ENCODE measurements around the gene TSEN54. TPM values are rescaled to one million over a fixed set of nuclear protein-coding genes. Genes with fewer than 3 reads are reported as not detected.

The TSEN54 gene
- total RNA-seq, 1 experiment from 2014 or later, result 44.5 TPM

GRCh38 chr17:75573994-75574393 lies 57.7 kb downstream of the TSEN54 start:
- peaks cover 1% of the 10 kb centered on the region; the same call in 1 of the 2 replicates for H3K27me3 Mint-ChIP-seq (ENCODE audit: low read depth)

More at GRCh38 chr17:75573994-75574393, 57.7 kb downstream of the TSEN54 start:
- no peak overlapping the region for H2BK120ac ChIP-seq (ENCODE audit: low read depth, low read length, poor library complexity, severe bottlenecking)
- no peaks in the 10 kb centered on the region for H3K23me2 ChIP-seq (ENCODE audit: insufficient read length, low read depth, low read length, poor library complexity, severe bottlenecking)
- H4K91ac ChIP-seq (ENCODE audit: insufficient read length, low read depth, low read length), result no peak overlapping the region
- no peaks in the 10 kb centered on the region for H3K9me3 ChIP-seq (ENCODE audit: control insufficient read depth, low read depth, low read length)
- H3K4me2 ChIP-seq (ENCODE audit: insufficient read depth, insufficient read length, low read length), result no peak overlapping the region
- H3K4ac ChIP-seq (ENCODE audit: low read depth, low read length), result no peak overlapping the region
- no peak overlapping the region for H3K23ac ChIP-seq (ENCODE audit: insufficient read length, low read depth, low read length)
- Mint-ChIP-seq H3K9me3 (no peaks in the 10 kb centered on the region), H3K4me1 (peaks cover 3 to 4% of the 10 kb centered on the region in 2 experiments; a peak in 3 of 4 replicates), H3K27ac (peak overlapping the region in 1 of 3 experiments; percentile 85; a peak in 1 of 7 replicates), H3K4me3 (no peak overlapping the region), H3K36me3 (ENCODE audit: insufficient read depth in 1 of 3, low read depth in 3 of 3) (peaks cover 2 to 12% (median 4%) of the 10 kb centered on the region in 3 experiments; a peak in 5 of 7 replicates)
- no peak overlapping the region for H4K5ac ChIP-seq (ENCODE audit: insufficient read length, low read depth, low read length)
- no peak overlapping the region for H3T11ph ChIP-seq (ENCODE audit: low read length)
- H3K27ac ChIP-seq (ENCODE audit: insufficient read length, low read depth, low read length), result no peak overlapping the region
- no peak overlapping the region for H2BK5ac ChIP-seq (ENCODE audit: insufficient read length, low read length)
- H4K20me1 ChIP-seq (ENCODE audit: control insufficient read depth, insufficient read depth, insufficient read length), result no peaks in the 10 kb centered on the region
- WGBS (ENCODE audit: extremely low coverage, insufficient read length, low lambda C conversion rate), result no CpG with 5 or more reads among the region's 13 CpGs
- no peak overlapping the region for H3K14ac ChIP-seq (ENCODE audit: insufficient read depth, low read length)
- H3K18ac ChIP-seq (ENCODE audit: insufficient read length, low read depth, low read length), result no peak overlapping the region
- H2AFZ ChIP-seq (ENCODE audit: low read length), result no peak overlapping the region
- no peak overlapping the region for H2AK5ac ChIP-seq (ENCODE audit: insufficient read length, low read length)
- TF ChIP-seq CTCF (conservative IDR thresholded peaks at IDR 0.05), result no peak
- H3K4me1 ChIP-seq (ENCODE audit: insufficient read depth, low read length), result no peaks in the 10 kb centered on the region
- H4K8ac ChIP-seq (replicated peaks; ENCODE audit: insufficient read length, low read depth, low read length), result no peak overlapping the region
- no peak overlapping the region for H3K9ac ChIP-seq (ENCODE audit: extremely low read depth, insufficient read length, low read length)
- H2BK15ac ChIP-seq (ENCODE audit: low read depth, low read length), result no peak overlapping the region
- H3K56ac ChIP-seq (ENCODE audit: insufficient read length, low read depth, low read length), result no peak overlapping the region
- H3K79me1 ChIP-seq (ENCODE audit: insufficient read depth, low read depth, low read length, poor library complexity, severe bottlenecking), result no peaks in the 10 kb centered on the region
- no peaks in the 10 kb centered on the region for H3K79me2 ChIP-seq (ENCODE audit: insufficient read depth, low read length)
- no peak overlapping the region for H2BK12ac ChIP-seq (ENCODE audit: insufficient read length, low read depth, low read length)
- no peaks in the 10 kb centered on the region for H3K27me3 ChIP-seq (ENCODE audit: insufficient read depth, low read length)
- H2BK20ac ChIP-seq (ENCODE audit: low read depth, low read length, poor library complexity, severe bottlenecking), result no peak overlapping the region
- no peak for DNase-seq

Small RNA genes lying within 50 kb of the gene (microRNA-seq; reads per million reads assigned to microRNA genes)
- not detected for gene MIR6785 (ENCODE audit: borderline microRNAs expressed)

Other genes with a start within 250 kb of the TSEN54 start
- 24.0 and 26.1 TPM in 2 replicates for gene MIF4GD, start 245.3 kb upstream of the TSEN54 start, total RNA-seq (2021)
- 24.2 and 27.2 TPM in 2 replicates for gene SLC25A19, start 227.1 kb upstream of the TSEN54 start, total RNA-seq (2021)
- gene GRB2, start 110.8 kb upstream of the TSEN54 start, total RNA-seq (2021), result 87.7 and 91.7 TPM in 2 replicates
- gene TMEM94, start 59.9 kb upstream of the TSEN54 start, total RNA-seq (2021), result 61.4 and 67.9 TPM in 2 replicates
- 35.2 and 37.0 TPM in 2 replicates for gene CASKIN2, start 991 bp upstream of the TSEN54 start, total RNA-seq (2021)
- 85.9 and 90.4 TPM in 2 replicates for gene LLGL2, start 9.2 kb downstream of the TSEN54 start, total RNA-seq (2021)
- gene MYO15B, start 71.3 kb downstream of the TSEN54 start, total RNA-seq (2021), result 35.3 and 41.9 TPM in 2 replicates
- gene SMIM5, start 116.9 kb downstream of the TSEN54 start, total RNA-seq (2021), result 0.20 and 0.24 TPM in 2 replicates
- 40.0 and 40.1 TPM in 2 replicates for gene RECQL5, start 150.6 kb downstream of the TSEN54 start, total RNA-seq (2021)
- gene SAP30BP, start 150.8 kb downstream of the TSEN54 start, total RNA-seq (2021), result 82.6 and 89.7 TPM in 2 replicates
- gene ITGB4, start 204.9 kb downstream of the TSEN54 start, total RNA-seq (2021), result 3.9 and 5.3 TPM in 2 replicates
- gene GALK1, start 248.7 kb downstream of the TSEN54 start, total RNA-seq (2021), result 36.7 and 38.4 TPM in 2 replicates

All from H9 (cell line).